ENCODE measurements around the gene ADGB.
"Not testable (repeated sequence)": the region's sequence is repeated elsewhere in the genome, so short reads cannot be mapped to it uniquely, and the experiment has no call there.

ADGB gene

DNA sequence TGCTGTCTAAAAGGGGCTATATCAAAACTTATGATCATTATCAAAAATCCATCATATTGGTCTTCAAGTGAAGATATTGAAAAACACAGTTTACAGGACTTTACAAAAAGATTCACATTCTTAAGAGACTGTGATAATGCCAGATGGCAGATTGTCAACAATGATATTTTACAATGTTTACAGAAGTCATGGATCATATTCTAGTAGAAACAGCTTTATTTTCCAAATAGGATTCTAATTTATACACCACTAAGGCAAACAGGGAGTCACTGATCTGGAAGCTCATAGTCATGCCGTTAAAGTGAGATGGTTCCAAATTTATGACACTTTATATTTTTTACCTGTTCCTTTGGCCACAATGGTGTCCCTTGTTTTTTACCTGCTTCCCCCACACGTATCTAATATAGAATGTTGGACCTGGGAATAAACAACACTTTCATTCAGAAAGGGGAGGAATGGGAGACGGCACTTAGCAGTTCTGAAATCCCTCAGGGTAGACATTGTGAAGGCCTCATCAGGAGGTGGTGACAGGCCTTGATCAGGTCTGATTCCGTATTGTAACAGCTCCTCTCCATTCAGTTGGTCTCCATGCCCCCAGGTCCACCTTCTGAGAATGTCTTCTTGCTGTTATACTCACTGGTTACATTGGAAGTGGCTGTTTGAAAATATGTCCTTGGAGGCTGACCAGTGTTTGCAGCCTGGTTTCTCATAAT lies 228.6 kb downstream of the ADGB start:
- DNase-seq = no peak

DNA sequence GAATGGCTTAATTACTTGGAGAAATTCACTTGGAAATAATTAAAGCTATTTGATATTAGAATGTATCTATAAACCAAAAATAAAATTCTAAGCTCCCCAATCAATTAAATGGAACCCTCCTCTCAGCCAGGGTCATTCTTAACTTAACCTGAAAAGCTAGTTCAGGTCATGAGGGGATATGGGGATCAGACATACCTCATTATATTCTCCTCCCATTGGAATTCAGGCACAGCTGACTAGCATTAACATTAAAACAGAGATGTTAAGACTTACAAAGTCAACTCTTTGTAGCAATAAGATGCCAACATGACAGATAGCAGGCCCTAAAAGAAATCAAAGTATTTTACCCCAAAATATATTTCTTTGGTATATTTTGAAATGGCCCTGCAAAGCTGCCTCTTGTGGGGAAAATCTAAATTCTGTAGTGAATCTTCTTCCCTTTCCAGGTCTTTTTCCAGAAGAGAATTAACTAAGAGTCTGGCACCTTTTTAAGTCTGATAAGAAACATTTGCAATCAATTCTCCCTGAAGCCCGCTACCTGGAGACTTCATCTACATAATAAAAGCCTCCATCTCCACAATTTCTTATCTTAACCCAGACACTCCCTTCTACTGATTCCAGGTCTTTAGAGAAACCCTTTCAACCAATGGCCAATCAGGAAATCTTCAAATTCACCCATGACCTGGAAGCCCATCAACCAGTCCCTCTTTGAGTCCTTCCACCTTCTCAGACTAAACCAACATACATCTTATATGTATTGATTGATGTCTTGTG lies 231.2 kb downstream of the ADGB start:
- DNase-seq = no peak

DNA sequence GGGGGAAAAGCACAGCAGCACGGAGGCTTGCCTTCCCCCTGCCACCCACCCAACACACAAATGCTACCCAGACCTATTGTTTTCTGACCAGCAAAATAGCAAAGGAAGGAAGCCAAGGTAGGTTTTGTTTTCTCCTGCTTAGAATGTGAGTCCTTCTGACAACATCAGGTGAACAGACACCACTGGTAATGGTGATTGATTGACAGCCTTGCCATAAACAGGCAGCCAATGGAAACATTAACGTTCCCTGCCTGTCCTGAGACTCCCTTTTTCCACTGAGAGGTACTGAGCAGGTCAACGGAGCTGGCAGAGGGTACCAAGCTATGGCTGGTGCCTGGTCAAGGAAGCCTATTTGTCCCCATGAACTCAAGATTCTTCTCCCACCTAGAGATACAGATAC lies 234.4 kb downstream of the ADGB start:
- DNase-seq = no peak

DNA sequence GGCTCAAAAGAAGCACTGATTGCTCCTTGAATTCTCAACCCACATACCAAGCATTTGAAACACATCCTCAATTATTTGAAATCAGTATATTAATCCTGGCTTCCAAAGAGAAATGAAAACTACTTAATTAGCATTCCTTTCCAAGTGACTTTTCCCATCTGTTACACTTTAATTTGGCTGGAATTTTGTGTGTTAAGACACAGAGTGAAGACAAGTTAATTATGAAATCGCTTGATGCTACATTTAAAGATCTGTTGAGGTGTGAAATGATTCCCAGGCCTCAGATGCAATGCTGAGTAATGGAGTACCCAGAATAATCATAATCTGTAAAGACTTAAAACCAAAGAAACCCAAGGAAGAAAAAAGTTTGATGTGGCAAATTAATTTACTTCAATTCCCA lies 241.4 kb downstream of the ADGB start:
- DNase-seq = no peak

DNA sequence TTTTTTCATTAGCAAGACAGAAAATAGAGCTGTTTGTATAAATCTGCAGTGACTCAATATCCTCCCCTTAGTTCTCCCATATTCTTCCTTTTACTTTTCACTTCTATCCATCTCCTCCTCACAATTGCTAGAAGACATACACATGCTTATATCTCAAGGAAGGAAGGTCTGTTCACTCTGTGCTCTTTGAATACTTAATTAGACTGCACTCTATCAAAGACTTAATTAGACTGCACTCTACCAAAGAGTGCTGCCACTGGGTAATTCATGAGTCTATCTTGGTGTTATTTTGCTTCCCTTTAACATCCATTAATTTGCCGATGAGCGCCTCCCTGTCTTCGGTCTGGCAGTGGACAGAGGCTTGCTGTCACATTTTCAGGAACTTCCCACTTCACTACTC lies 241.9 kb downstream of the ADGB start:
- no peak for DNase-seq

DNA sequence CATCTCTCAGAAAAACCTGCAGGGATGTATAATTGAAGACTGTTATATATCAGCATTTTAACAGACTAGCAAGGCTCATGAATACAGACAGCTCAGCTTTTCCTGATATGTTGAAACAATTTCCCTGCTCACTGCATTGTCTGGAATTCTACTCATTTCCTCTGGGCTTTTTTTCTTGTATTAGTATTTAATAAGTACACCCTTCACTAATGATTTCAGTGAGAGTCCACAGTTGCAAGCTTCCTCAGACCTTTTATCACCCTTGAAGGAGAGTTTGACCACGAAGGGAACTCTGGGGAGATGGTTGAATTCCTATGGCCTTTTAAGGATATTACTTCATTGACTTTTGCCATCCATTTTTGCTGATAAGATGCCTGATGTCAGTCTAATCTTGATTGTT lies 248.7 kb downstream of the ADGB start:
- no peak for DNase-seq

DNA sequence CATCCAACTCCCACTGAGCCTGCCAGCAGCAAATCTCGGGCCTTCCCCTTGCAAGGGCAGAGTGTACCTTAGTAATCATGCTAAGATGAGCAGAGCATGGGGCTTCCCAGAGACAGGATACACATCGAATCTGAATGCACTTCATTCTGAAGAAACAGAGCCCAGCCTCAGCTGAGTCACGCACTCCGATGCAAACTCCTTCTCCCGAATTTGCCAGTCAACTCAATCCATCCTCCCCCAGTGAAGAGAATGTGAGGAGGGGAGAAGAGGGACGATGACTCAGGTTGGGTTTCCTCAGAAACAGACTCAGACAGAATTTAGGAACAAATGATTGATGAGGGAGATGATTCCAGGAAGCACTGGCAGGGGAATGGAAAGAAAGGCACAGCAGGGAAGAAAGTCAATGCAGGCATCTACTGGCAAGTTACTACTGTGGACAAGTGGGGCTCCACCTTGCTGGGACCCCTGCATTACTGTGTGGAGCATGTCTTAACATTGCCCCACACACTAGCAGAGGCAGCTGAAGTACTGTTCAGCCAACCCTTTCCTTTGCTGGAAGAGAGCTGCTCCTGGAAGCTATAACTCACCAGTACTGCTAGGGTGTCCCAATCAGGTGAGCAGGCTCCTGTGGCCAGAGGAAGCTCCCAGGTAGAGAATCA lies 251.6 kb downstream of the ADGB start:
- no peak for DNase-seq

DNA sequence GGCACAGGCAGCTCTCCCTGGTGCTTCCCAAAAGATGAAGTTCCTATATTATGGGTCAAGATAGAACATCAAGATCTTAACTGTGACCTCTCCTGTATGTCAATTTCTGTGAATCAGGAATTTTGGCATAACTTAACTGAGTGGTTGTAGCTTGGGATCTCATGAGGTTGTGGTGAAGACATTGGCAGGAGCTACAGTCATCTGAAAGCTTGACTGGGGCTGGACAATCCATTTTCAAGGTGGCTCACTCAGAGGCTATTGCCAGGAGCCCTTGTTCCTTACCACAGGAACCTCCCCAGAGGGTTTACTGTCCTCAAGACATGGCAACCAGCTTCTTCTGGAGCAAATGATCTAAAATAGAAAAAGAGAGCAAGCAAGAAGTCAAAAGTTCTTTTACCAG lies 252.2 kb downstream of the ADGB start:
- DNase-seq = no peak

DNA sequence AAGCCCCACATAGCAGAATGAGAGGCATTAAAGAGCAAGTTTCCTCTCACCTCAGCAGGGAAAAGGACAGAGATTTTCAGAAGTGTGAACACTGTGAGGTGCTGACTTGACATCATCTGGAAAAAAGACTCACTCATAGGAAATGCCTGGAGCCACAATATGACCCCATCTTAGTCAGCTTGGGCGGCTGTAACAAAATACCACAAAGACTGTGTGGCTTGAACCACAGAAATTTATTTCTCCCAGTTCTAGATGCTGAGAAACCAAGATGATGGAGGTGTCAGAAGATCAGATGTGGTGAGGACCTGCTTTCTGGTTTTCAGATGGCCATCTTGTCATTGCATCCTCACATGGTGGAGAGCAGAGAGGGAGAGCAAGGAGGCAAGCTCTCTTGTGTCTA lies 253.1 kb downstream of the ADGB start:
- DNase-seq = no peak

DNA sequence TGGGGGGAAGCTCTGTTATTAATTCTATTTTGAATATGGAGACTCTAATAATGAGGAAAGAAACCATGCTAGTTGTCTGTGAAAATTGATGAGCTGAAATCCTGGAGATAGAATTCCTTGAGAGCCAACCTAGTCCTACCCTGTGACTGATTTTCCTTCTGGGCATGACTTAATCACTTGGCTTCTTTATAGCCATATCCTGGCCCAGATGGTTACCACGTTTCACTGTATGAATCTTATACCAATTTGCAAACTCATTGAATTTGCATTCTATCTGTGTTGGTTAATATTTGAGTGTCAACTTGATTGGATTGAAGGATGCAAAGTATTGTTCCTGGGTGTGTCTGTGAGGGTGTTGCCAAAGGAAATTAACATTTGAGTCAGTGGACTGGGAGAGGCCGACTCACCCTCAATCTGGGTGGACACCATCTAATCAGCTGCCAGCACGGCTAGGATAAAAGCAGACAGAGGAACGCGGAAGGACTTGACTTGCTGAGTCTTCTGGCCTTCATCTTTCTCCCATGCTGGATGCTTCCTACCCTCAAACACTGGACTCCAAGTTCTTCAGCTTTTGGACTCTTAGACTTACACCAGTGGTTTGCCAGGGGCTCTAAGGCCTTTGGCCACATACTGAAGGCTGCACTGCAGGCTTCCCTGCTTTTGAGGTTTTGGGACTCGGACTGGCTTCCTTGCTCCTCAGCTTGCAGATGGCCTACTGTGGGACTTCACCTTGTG lies 255.9 kb downstream of the ADGB start:
- DNase-seq = not testable (repeated sequence)

DNA sequence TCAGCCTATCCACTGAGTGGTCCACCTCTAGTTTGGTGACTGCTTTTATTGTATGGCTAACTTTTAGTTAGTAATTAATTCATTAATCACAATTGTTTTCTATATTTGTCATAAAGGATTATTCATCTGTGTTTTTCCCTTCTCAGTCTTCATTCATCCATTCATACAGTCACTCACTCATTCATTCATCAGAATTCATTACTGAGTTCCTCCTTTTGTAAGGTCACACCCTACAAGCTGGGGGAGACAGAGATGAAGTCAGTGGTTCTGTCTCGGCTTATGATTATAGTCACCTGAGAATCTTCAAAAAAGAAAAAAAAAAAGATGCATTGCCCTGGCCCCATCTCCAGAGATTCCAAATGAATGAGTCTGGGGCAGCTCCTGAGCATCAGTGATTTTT lies 257.1 kb downstream of the ADGB start:
- no peak for DNase-seq

DNA sequence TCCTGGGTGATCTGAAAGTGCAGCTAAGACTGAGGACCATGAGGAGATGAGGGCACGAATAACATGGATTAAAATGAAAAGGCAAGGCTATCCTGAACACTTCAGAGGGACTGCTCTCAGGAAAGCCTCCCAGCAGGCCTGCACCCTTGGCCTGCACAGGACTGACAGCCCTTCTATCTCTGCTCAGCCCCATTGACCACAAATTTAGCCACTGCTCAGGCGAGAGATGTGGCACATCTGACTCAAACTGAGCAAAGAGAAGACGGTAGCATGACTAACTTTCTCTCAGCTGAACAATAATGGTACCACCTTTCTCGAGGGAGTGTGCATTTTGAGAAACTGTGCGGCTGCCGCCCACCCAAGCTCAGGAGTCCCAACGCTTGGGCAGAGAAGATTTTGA lies 257.5 kb downstream of the ADGB start:
- DNase-seq = no peak

DNA sequence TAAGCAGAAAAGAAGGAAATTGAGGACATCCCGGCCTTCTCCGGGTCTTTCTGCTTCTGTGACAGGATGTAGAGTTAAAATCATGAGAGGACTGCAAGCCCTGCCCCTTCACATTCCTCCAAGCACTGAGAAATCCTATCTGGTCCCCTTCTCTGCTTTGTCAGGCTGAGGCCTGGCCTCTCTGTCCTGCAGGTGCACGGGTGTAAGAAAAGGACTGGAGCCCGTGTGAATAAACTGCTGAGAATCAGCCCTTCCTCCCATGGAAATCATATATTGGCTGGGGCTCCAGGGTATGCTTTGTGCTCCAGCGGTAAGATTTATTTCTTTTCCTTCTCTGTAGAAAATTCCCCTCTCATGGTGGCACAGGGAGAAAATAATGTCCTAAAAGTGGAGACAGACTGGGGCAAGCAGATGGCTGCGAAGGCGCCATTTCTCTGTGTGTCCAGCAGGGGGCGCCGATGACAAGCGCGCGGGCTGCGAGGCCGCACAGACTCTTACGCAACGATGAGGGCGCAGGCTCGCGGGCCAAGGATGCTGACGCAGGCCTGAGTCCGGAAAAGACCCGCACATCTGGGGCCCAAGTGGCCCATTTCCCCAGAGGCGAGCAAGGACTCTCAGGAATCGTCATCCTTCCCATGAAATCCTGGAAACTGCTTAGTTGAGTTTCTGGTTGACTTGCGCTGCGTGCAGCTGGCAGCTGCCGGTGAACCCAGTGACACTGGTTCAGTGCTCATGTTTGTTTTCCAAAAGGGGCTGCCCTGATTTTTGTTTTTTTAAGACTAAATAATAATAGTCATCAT lies 258.6 kb downstream of the ADGB start:
- DNase-seq = peak; percentile 87

DNA sequence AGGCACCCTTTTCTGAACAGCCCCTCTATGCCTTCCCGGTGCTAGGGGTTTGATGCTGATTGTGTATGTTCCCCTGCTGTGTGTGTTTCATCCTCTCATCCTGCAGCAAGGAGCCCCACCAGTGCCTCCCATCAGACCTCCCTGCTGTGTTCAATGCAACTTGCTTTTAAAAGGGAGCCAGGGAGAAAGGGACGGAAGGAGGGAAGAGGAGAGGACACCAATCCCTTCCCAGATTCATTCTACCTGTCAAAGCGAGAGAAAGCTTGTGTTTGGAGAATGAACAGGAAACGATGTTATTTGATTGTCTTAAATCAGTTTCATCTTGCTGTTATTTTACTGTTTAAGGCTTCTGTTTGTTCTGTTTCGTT lies 259.2 kb downstream of the ADGB start:
- DNase-seq = no peak

DNA sequence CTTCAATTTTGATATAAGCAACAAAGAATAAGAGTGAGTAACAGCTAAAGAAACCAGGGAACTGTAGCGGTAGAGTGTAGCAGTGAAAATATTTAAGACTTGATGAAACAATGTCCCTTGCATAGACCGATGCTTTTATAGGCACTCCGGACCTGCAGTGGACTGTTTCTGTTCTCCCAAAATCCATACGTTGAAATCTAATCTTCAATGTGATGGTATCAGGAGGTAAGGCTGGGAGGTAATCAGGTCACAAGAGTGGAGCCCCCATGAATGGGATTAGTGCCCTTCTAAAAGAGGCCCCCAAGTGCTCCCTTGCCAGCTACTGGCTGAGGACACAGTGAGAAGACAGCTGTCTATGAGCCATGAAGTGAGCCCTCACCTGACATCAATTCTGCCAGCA lies 260.4 kb downstream of the ADGB start:
- DNase-seq = no peak

DNA sequence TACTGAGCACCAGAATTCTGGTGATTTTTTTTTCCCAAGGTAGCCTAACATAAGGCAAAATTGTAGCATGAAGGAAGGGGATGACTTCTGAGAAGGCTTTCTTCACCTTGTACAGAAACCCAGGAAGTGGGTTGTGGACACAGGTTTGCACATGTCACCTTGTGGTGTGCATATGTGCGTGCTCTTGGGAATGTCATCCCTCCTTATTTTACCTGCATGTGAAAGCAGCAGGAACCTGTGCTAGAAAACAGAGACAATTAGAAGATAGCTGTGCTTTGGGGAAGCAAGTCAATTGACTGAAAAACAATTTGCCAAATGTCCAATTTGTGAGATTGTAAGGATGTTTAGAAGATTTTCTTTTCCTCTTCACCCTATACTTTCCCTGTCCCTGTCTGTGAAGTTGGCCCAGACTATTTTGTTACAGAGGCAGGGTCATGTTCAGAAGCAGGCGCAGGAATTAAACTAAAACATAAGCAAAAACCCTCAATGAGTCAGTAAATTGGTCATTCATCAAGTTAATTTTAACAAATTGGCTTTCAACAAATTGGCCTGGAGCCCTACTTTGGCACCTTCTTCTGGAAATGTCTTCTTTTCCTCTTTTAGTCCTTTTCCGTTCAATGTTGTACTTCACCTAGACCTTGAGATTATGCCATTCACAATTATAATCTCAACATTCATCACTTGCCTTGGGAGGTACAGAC lies 261.2 kb downstream of the ADGB start:
- DNase-seq = no peak

DNA sequence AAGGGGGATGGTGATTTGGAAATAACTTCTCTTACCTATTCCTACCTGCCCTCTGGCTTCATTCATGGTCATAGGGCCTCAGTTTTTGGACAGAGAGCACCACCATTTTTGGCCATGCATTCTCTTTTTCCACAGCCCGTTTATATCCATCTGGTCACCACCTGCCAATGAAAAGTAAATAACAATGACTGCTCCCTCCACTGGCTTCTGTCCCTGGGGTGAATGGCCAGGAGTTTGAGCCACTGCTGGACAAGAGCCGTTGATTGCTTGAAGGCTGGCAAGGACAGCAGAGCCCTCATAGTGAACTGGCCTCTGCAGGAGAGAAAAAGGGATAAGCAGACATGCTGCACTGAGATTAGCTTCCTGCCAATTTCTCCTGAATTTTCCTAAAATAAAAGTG lies 261.8 kb downstream of the ADGB start:
- DNase-seq = no peak

DNA sequence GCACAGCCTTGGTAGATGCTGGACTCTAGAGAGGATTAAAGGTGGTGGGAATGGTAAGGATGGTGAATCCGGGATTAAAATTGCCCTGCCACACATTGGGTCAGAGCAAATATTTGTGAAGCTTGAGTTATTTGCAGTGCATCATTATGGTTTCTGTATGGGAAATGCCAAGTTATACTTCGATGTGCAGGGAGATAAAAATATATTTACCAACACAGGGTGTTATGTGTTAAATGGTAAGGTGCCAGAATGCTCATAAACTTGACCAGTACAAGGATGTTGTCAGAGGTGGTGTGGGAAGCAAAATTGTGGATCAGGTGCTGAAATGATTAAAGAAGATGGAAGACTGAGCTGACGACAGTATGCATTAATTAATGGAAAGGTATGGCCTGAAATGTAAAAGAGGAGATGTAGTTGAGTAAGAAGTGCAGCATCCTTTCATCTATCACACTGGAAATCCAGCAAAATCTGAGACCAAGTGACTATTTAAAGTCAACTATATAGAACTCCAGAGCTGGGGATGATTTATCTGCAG lies 262.3 kb downstream of the ADGB start:
- no peak for DNase-seq

DNA sequence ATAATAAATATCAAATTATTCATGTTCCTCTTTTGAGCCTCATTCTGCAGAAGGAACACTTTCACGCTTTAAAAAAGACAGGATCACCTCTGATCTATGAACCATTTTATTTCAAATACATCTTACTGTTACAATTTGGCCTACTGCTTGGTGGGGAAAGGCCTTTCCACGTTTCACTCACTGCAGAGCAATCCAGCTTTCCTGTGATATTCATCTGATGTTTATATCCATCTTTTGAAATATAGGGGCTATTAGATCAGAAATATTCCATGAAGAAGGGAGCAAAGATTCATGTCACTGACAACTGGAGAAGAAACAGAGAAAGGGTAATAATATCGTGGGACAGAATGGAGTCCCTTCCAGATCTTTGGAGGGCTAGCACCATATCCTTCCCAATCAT lies 262.9 kb downstream of the ADGB start:
- no peak for DNase-seq

DNA sequence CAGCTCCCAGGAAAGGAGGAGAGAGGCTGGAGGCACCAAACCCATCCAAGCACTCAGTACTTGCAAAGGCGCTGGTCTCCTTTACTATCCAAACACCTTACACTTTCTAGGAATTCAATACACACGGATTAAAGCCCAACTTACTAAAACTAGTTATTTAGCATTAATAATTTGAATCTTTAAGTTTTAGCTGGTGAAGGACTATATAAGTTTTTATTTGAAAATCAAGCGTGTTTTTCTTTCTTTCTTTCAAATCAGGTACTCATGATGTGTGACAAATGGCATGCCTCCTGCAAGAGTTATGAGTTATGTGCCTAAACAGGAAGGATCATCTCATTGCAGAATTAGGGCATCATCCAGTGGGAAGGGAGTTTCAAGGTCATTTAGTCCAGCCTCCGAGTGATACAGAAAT lies 263.7 kb downstream of the ADGB start:
- DNase-seq = no peak

DNA sequence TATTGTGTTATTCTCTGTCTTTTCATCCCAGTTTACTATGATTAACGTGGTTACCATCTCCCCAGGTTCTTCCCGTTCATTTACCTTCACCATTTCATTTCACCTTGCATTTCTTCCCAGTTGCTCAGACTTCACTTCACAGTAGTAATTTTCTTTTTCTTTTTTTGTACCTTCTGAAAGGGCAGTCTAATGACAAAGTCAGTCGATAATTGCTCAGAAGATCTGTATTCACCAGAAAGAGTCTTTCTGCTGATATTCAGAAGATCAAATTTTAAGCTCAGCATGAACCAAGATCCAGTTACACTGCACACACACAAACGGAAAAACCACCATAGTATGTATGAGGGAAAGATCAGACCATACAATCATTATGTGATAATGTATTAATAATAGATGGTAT lies 265.5 kb downstream of the ADGB start:
- no peak for DNase-seq

DNA sequence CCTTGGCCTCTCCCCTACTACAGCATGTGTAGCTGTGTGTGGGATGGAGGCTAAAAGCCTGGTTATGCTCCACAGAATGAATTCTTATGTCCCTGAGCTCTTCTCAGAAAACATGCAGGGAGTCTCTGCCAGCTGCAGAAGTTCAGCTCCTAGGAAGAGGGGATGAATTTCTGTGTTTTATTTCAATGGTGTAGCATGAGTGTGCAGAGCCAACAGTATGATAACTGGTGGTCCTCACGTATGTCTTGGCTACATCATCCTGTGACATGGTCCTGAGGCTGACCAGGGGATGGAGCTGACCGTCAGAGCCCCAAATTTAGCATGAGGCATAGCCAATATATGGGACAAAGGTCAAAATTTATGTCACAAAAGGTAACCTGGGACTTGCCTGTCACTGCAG lies 266.1 kb downstream of the ADGB start:
- no peak for DNase-seq
